Measurements from ENCODE around the gene CNTNAP2.

CNTNAP2 gene

DNA sequence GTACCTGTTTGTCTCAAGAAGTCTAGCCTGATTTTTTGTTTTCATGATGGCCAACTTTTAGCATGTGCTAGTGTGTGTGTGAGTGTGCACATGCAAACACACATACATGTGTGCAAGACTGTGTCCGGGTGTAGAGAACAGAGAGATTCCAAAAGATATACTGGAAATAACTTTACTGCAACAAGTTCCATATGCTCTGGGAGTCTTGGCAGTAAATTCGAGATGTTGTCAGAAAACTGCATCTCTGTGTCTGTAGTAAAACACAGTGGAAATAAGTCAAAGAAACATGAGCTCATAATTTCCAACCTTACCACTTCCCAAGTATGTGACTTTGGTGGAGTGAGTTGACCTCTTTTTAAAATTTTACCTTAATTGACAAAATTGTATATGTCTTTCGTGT is 1523.2 kb downstream of the CNTNAP2 start:
- DNase-seq (no peak), ATAC-seq (replicated peaks) (no peak)
- no peak overlapping the region for H3K27ac Mint-ChIP-seq
- H3K36me3 Mint-ChIP-seq (ENCODE audit: insufficient read depth): no peaks in the 10 kb centered on the region
- H3K27me3 Mint-ChIP-seq: no peaks in the 10 kb centered on the region
- H3K9me3 Mint-ChIP-seq: peaks cover 12 to 33% of the 10 kb centered on the region in 2 donors
- no peak overlapping the region for H3K4me3 Mint-ChIP-seq
- no peaks in the 10 kb centered on the region for H3K4me1 Mint-ChIP-seq (ENCODE audit: low read depth in 2 of 2)

GRCh38 chr7:147640821-147641220 is 1524.2 kb downstream of the CNTNAP2 start:
- Mint-ChIP-seq H3K9me3 (peaks cover 11 to 34% of the 10 kb centered on the region in 2 donors), H3K27me3 (no peaks in the 10 kb centered on the region), H3K4me1 (ENCODE audit: low read depth in 2 of 2) (no peaks in the 10 kb centered on the region), H3K36me3 (ENCODE audit: insufficient read depth) (no peaks in the 10 kb centered on the region), H3K27ac (no peak overlapping the region), H3K4me3 (no peak overlapping the region)
- DNase-seq: no peak
- no peak for ATAC-seq (replicated peaks)

DNA sequence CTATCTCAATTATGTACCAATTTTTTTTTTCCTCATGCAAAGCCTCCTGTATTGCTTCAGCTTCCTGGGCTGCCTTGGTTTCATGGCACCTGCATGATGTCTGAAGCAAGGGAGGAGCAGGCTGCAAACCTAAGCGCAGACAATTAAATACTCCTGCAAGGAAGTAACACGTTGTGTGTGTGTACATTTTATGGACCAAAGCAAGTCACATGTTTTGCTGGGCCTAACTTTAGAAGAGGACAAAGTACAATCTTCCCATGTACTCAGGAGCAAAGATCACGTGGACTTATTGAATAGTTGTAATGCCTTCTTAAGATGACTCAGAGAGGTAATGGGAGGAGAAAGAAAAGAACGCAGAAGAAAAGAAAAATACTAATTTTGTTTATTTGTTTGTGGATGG is 1530.0 kb downstream of the CNTNAP2 start:
- Mint-ChIP-seq H3K4me1 (ENCODE audit: low read depth in 2 of 2) (no peaks in the 10 kb centered on the region), H3K9me3 (peaks cover 10 to 22% of the 10 kb centered on the region in 2 donors), H3K36me3 (ENCODE audit: insufficient read depth) (no peaks in the 10 kb centered on the region), H3K27me3 (no peaks in the 10 kb centered on the region), H3K27ac (no peak overlapping the region), H3K4me3 (no peak overlapping the region)
- DNase-seq (no peak), ATAC-seq (replicated peaks) (no peak)

- Mint-ChIP-seq H3K27me3 (no peaks in the 10 kb centered on the region), H3K27ac (no peak overlapping the region), H3K36me3 (ENCODE audit: insufficient read depth) (no peaks in the 10 kb centered on the region), H3K4me3 (no peak overlapping the region), H3K4me1 (ENCODE audit: low read depth in 2 of 2) (no peaks in the 10 kb centered on the region), H3K9me3 (peaks cover 4 to 15% of the 10 kb centered on the region in 2 donors)
- no peak for ATAC-seq (replicated peaks)
- DNase-seq: no peak
Observed at GRCh38 chr7:147650991-147651390, 1534.4 kb downstream of the CNTNAP2 start.

DNA sequence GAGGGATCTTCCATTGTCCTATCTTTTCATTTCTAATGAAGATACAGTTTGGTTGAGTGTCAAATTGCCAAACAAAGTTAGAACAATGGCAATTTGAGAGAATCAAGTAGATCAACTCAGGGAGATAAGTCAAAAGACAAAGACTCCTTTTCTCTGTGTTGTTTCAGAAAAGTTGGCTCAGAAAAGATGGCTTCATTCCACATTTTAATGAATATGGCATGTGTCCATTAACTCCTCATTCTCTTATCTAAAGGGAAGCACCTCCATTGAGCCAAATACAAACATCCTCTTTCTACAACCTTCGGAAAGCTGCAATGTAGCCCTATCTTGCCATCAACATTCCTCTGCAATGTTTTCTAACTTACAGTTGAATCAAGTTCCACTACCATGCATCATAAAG is 1535.0 kb downstream of the CNTNAP2 start:
- Mint-ChIP-seq H3K36me3 (ENCODE audit: insufficient read depth) (no peaks in the 10 kb centered on the region), H3K4me1 (ENCODE audit: low read depth in 2 of 2) (no peaks in the 10 kb centered on the region), H3K9me3 (peaks cover 7 to 15% of the 10 kb centered on the region in 2 donors), H3K27me3 (no peaks in the 10 kb centered on the region), H3K4me3 (no peak overlapping the region), H3K27ac (no peak overlapping the region)
- no peak for DNase-seq
- ATAC-seq (replicated peaks): no peak

GRCh38 chr7:147653456-147653855 is 1536.9 kb downstream of the CNTNAP2 start:
- H3K4me1 Mint-ChIP-seq (ENCODE audit: low read depth in 2 of 2): no peaks in the 10 kb centered on the region
- no peaks in the 10 kb centered on the region for H3K27me3 Mint-ChIP-seq
- no peaks in the 10 kb centered on the region for H3K36me3 Mint-ChIP-seq (ENCODE audit: insufficient read depth)
- ATAC-seq (replicated peaks) (no peak), DNase-seq (no peak)
- H3K9me3 Mint-ChIP-seq: peaks cover 4 to 7% of the 10 kb centered on the region in 2 donors
- no peak overlapping the region for H3K27ac Mint-ChIP-seq
- H3K4me3 Mint-ChIP-seq: no peak overlapping the region

GRCh38 chr7:147658392-147658967 is 1541.9 kb downstream of the CNTNAP2 start:
- no peaks in the 10 kb centered on the region for H3K27me3 Mint-ChIP-seq
- no peak for ATAC-seq (replicated peaks)
- H3K4me1 Mint-ChIP-seq (ENCODE audit: low read depth in 2 of 2): no peaks in the 10 kb centered on the region
- H3K36me3 Mint-ChIP-seq (ENCODE audit: insufficient read depth): no peaks in the 10 kb centered on the region
- peaks cover 8 to 10% of the 10 kb centered on the region in 2 donors for H3K9me3 Mint-ChIP-seq
- no peak overlapping the region for H3K4me3 Mint-ChIP-seq
- no peak overlapping the region for H3K27ac Mint-ChIP-seq
- DNase-seq: no peak

GRCh38 chr7:147659036-147659995 is 1542.7 kb downstream of the CNTNAP2 start:
- Mint-ChIP-seq H3K27ac (no peak overlapping the region), H3K36me3 (ENCODE audit: insufficient read depth) (no peaks in the 10 kb centered on the region), H3K9me3 (peaks cover 9 to 10% of the 10 kb centered on the region in 2 donors), H3K4me3 (no peak overlapping the region), H3K4me1 (ENCODE audit: low read depth in 2 of 2) (no peaks in the 10 kb centered on the region), H3K27me3 (no peaks in the 10 kb centered on the region)
- DNase-seq (no peak), ATAC-seq (replicated peaks) (no peak)

GRCh38 chr7:147664541-147664940 is 1547.9 kb downstream of the CNTNAP2 start:
- Mint-ChIP-seq H3K36me3 (ENCODE audit: insufficient read depth) (peaks cover 4% of the 10 kb centered on the region), H3K27ac (no peak overlapping the region)

DNA sequence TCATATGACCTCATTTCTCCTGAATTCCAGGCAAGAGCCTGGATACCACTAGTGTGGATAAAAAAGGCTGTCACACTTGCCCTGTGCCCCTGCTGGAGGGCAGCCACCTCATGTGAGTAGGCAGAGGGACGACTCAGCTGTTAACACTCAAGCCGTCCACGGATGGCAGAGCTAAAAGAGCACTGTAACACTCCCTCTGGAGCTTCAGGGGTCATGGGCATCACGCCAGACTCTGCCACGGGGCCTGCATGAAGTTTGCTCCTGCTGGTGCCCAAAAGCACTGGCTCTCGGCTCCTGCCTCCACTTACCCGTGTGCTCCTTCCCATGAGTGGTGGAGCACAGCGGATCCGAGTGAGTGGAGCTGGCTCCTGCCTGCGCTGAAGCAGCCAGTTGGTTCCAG is 1554.2 kb downstream of the CNTNAP2 start:
- Mint-ChIP-seq H3K9me3 (peaks cover 5 to 29% of the 10 kb centered on the region in 2 donors), H3K27me3 (no peaks in the 10 kb centered on the region), H3K27ac (no peak overlapping the region), H3K36me3 (ENCODE audit: insufficient read depth) (no peaks in the 10 kb centered on the region), H3K4me1 (ENCODE audit: low read depth in 2 of 2) (no peaks in the 10 kb centered on the region), H3K4me3 (no peak overlapping the region)
- no peak for ATAC-seq (replicated peaks)
- DNase-seq: no peak

More at GRCh38 chr7:147664541-147664940, 1547.9 kb downstream of the CNTNAP2 start:
- Mint-ChIP-seq H3K27me3 (no peaks in the 10 kb centered on the region), H3K4me1 (ENCODE audit: low read depth in 2 of 2) (no peaks in the 10 kb centered on the region), H3K9me3 (peaks cover 10 to 26% of the 10 kb centered on the region in 2 donors), H3K4me3 (no peak overlapping the region)
- ATAC-seq (replicated peaks) (no peak), DNase-seq (no peak)

DNA sequence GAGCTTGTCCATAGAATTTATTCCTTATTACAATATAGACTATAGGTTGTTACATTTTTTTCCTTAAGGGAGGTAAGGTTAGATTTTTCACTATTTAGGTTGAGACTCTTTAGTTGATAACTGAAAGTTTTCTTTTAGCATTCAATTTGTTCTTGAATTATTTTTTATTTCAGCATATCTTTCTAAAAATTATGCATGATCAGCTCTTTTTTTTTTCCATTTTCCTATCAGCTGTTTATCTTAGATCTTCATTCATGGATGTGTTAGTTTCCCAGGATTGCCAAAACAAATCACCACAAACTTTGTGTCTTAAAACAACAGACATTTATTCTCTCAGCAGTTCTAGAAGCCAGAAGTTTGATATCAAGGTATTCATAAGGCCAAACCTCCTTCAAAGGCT is 1558.1 kb downstream of the CNTNAP2 start:
- Mint-ChIP-seq H3K9me3 (peaks cover 2 to 26% of the 10 kb centered on the region in 2 donors), H3K27ac (no peak overlapping the region), H3K4me3 (no peak overlapping the region), H3K4me1 (ENCODE audit: low read depth in 2 of 2) (no peaks in the 10 kb centered on the region), H3K27me3 (no peaks in the 10 kb centered on the region), H3K36me3 (ENCODE audit: insufficient read depth) (no peaks in the 10 kb centered on the region)
- ATAC-seq (replicated peaks): no peak
- no peak for DNase-seq

DNA sequence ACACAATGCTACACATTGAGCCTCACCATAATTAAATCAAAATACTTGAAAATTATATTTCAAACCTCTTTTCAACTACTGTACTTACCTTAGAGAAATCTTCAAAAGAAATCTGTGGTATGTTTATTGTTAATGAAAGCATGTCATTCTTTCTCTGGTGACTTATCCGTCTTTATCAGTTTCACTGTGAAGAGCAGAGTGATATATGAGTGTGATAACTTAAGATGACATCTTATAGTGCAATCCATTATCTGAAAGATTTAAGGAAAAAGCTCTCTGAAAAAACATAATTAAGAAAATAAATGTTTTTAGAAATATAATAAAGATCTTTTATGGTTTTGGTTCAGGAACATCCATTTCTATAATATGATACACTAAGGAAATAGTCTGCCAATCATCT is 1562.3 kb downstream of the CNTNAP2 start:
- no peaks in the 10 kb centered on the region for H3K36me3 Mint-ChIP-seq (ENCODE audit: insufficient read depth)
- H3K27me3 Mint-ChIP-seq: no peaks in the 10 kb centered on the region
- H3K9me3 Mint-ChIP-seq: peaks cover 9 to 14% of the 10 kb centered on the region in 2 donors
- no peak for ATAC-seq (replicated peaks)
- no peak overlapping the region for H3K4me3 Mint-ChIP-seq
- H3K4me1 Mint-ChIP-seq (ENCODE audit: low read depth in 2 of 2): no peaks in the 10 kb centered on the region
- no peak for DNase-seq
- H3K27ac Mint-ChIP-seq: no peak overlapping the region

GRCh38 chr7:147681530-147681929 is 1564.9 kb downstream of the CNTNAP2 start:
- no peak overlapping the region for H3K4me3 Mint-ChIP-seq
- DNase-seq (no peak), ATAC-seq (replicated peaks) (no peak)
- no peak overlapping the region for H3K27ac Mint-ChIP-seq
- H3K4me1 Mint-ChIP-seq (ENCODE audit: low read depth in 2 of 2): no peaks in the 10 kb centered on the region
- no peaks in the 10 kb centered on the region for H3K27me3 Mint-ChIP-seq
- H3K36me3 Mint-ChIP-seq (ENCODE audit: insufficient read depth): no peaks in the 10 kb centered on the region
- peaks cover 7% of the 10 kb centered on the region in 2 donors for H3K9me3 Mint-ChIP-seq

GRCh38 chr7:147700702-147701101 is 1584.1 kb downstream of the CNTNAP2 start:
- H3K36me3 Mint-ChIP-seq (ENCODE audit: insufficient read depth): no peaks in the 10 kb centered on the region
- DNase-seq (no peak), ATAC-seq (replicated peaks) (no peak)
- no peaks in the 10 kb centered on the region for H3K4me1 Mint-ChIP-seq (ENCODE audit: low read depth in 2 of 2)
- H3K9me3 Mint-ChIP-seq: peaks cover 12 to 13% of the 10 kb centered on the region in 2 donors
- H3K4me3 Mint-ChIP-seq: no peak overlapping the region
- no peak overlapping the region for H3K27ac Mint-ChIP-seq
- no peaks in the 10 kb centered on the region for H3K27me3 Mint-ChIP-seq

Measured in effector memory CD8-positive, alpha-beta T cell (primary cell).